ENCODE results near the gene RNF145.

GRCh38 chr5:159258361-159258760 lies 49.0 kb upstream of the RNF145 start:
- TF ChIP-seq POLR2A (IDR thresholded peaks at IDR 0.05; ENCODE audit: low read length) (no peak), GATA1 (IDR thresholded peaks at IDR 0.05; ENCODE audit: low read depth, low read length) (no peak)
